ENCODE data around the gene PODXL2.

The PODXL2 gene, protein sequence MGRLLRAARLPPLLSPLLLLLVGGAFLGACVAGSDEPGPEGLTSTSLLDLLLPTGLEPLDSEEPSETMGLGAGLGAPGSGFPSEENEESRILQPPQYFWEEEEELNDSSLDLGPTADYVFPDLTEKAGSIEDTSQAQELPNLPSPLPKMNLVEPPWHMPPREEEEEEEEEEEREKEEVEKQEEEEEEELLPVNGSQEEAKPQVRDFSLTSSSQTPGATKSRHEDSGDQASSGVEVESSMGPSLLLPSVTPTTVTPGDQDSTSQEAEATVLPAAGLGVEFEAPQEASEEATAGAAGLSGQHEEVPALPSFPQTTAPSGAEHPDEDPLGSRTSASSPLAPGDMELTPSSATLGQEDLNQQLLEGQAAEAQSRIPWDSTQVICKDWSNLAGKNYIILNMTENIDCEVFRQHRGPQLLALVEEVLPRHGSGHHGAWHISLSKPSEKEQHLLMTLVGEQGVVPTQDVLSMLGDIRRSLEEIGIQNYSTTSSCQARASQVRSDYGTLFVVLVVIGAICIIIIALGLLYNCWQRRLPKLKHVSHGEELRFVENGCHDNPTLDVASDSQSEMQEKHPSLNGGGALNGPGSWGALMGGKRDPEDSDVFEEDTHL

DNA sequence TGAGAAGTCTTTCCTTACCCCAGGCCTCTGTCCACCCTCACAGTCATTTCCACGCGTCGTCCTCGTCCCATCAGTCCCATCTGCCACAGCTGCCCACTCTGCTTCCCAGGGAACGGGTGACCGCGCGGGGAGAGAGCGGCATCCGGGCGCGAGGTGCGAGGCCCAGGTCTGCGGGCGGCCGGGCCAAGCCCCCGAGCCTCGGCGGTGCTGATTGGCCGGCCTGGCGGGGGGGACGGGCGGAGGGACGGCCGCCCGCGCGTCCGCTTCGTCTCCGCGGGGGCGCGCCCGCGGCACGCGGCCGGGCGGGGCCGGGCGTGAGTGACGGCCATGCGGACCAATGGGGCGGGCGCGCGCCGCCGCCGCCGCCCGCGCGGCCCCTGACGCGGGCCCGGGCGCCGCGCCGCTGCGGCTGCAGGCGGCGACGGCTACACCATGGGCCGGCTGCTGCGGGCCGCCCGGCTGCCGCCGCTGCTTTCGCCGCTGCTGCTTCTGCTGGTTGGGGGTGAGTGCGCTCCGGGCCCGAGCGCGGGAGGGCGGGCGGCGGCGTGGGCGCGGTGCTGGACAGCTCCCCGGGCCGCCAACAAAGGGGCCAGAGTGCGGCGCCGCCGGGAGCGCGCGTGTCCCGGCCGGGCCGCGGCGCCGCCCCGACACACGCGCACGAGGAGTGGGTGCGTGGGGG is at the start of gene PODXL2:
Gene PODXL2 (plus strand): TSS at position 398 of the 679 bp plus-strand sequence. CDS start 35 bp downstream, at position 433.
- peaks cover 13% of the 10 kb centered on the region for H3K4me1 Mint-ChIP-seq (ENCODE audit: low read depth)
- H3K4me3 Mint-ChIP-seq, result peak within 1 kb of the TSS; percentile 78
- H3K27me3 Mint-ChIP-seq (ENCODE audit: low read depth), result peaks cover 69% of the 10 kb centered on the region
- peak within 1 kb of the TSS; percentile 33 for H3K27ac Mint-ChIP-seq
- H3K9me3 Mint-ChIP-seq, result no peaks in the 10 kb centered on the region
- H3K36me3 Mint-ChIP-seq (ENCODE audit: low read depth), result peaks cover 3% of the 10 kb centered on the region

DNA sequence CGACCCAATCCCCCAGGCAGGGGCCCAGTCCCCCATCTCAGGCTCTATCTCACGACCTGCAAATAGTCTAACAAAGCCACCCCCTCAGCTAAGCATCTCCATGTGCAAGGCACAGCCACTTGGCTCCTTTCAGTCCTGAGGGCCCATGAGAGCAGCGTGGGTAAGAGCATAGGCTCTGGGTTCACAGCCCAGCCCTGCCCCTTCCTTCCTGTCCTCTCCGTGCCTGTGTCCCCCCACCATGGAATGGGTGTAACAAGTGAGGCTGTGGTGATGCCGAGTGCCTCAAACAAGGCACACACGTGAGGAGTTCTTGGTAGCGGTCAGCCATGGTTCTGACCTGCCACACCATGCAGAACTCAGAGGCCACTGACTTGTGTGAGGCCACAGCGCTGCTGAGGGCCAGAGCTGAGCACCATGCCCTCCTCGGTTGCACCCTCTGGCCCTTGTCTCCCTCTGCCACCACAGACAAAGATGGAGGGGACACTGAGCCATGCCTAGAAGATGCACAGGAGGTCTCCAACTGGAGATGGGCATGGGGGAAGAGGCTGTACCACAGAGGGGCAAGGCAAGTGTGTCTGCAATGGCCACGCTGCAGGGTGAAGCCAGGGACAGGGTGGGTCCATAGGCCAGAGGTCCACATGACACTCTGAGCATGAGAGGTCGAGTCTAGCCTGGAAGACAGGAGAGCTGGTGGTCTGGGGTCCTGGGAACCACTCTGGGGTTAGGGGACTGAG is 48.5 kb upstream of the PODXL2 start:
- H3K9me3 Mint-ChIP-seq, result no peaks in the 10 kb centered on the region
- H3K4me1 Mint-ChIP-seq (ENCODE audit: low read depth), result peaks cover 5% of the 10 kb centered on the region
- H3K36me3 Mint-ChIP-seq (ENCODE audit: low read depth), result no peaks in the 10 kb centered on the region
- H3K27ac Mint-ChIP-seq, result no peak overlapping the region
- no peak overlapping the region for H3K4me3 Mint-ChIP-seq
- no peaks in the 10 kb centered on the region for H3K27me3 Mint-ChIP-seq (ENCODE audit: low read depth)

DNA sequence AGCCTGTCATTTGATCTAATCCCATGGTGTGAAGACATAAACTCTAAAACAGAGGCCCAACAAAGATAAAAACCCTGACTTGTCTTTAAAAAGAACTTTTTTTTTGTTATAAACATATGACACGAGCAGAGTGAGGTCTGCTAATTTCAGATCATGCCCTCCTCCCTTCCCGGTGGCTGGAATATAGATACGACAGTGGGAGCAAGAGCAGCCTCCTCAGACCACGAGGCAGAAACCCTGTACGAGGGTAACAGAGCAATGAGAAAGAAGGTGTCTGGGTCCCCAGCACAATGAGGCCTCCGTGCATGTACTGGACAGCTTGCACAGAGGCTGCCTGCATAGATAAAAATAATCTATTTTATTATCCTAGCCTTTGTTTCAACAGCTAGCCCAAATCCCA is 44.3 kb upstream of the PODXL2 start:
- H3K27me3 Mint-ChIP-seq (ENCODE audit: low read depth), result no peaks in the 10 kb centered on the region
- no peak overlapping the region for H3K4me3 Mint-ChIP-seq
- H3K36me3 Mint-ChIP-seq (ENCODE audit: low read depth), result no peaks in the 10 kb centered on the region
- H3K9me3 Mint-ChIP-seq, result no peaks in the 10 kb centered on the region
- no peak overlapping the region for H3K27ac Mint-ChIP-seq
- H3K4me1 Mint-ChIP-seq (ENCODE audit: low read depth), result peaks cover 17% of the 10 kb centered on the region

DNA sequence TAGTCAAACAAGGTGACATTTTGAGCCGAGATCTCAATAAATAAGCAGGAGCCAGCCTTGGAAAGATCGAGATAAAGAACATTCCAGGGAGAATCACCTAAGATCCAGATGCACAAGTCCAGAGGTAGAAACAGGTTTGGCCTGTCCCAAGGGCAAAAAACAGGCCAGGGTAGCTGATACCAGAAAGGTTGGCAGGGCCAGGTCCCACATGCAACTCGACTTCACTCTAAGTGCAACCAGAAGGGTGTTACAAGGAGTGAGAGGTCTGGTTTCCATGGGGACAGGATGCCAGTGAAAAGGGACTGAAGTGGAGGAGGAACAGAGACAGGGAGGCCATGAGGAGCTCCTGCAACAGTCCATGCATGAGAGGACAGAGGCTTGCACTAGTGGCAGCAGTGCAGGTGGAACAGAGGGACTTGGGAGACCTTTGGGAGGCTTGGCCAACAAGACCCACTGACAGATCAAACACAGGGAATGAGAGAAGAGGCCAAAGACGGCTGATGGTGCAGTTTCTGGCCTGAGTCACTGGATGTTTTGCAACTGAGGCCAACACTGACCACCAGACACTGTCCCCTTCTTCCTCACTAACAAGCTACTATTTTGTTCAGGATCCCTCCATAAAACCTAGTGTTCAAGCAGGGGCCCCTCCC is 43.7 kb upstream of the PODXL2 start:
- no peaks in the 10 kb centered on the region for H3K9me3 Mint-ChIP-seq
- no peak overlapping the region for H3K27ac Mint-ChIP-seq
- H3K4me3 Mint-ChIP-seq, result no peak overlapping the region
- no peaks in the 10 kb centered on the region for H3K36me3 Mint-ChIP-seq (ENCODE audit: low read depth)
- H3K4me1 Mint-ChIP-seq (ENCODE audit: low read depth), result peaks cover 17% of the 10 kb centered on the region
- no peaks in the 10 kb centered on the region for H3K27me3 Mint-ChIP-seq (ENCODE audit: low read depth)

DNA sequence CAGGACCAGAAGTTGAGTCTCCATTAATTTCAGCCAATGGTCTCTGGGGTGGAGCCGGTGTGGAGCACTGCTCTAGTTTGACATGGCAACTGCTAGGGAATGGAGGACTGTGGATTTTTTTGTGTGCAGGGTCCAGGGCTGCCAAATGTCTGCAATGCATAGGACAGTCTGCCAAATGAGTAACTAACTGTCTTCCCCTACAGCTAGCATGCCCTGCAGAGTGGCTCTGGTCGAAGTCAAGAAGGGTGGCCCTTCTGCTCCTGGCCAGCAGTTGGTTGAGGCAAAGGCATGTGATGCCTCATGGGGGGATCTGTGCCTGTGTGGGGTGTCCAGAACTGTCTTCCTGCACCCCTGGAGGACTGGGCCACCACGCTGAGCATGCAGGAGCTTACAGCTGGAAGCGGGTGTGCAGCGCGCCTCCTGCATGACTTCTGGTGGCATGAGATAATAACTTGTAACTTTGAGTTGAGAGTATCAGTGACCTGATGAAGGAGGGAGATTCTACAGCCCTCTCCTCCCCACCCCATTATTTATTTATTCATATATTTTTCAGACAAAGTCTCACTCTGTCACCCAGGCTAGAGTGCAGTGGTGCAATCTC is 43.1 kb upstream of the PODXL2 start:
- Mint-ChIP-seq H3K27me3 (ENCODE audit: low read depth) (no peaks in the 10 kb centered on the region), H3K27ac (no peak overlapping the region), H3K4me3 (no peak overlapping the region), H3K36me3 (ENCODE audit: low read depth) (no peaks in the 10 kb centered on the region), H3K9me3 (no peaks in the 10 kb centered on the region), H3K4me1 (ENCODE audit: low read depth) (peaks cover 20% of the 10 kb centered on the region)

DNA sequence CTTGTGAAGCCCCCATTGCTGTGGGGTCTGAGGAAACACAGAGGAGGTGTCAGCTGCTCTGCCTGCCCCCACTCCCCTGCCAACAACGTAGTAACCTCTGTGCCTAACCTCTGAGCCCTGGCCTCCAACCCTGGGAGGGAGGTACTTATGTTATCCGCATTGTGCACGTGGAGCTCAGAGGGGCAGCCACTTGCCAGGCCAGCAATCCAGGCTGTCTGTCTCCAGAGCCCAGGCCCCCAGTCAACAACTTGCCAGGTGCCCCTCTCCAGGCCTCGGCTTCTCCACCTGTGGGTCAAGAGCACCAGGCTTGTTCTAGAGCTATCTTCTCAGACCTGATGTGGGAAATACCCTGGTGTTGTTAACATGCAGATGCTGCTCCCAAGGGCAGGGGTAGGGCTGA is 41.1 kb upstream of the PODXL2 start:
- H3K4me1 Mint-ChIP-seq (ENCODE audit: low read depth), result peaks cover 31% of the 10 kb centered on the region
- no peak overlapping the region for H3K27ac Mint-ChIP-seq
- no peaks in the 10 kb centered on the region for H3K36me3 Mint-ChIP-seq (ENCODE audit: low read depth)
- no peak overlapping the region for H3K4me3 Mint-ChIP-seq
- no peaks in the 10 kb centered on the region for H3K27me3 Mint-ChIP-seq (ENCODE audit: low read depth)
- no peaks in the 10 kb centered on the region for H3K9me3 Mint-ChIP-seq

DNA sequence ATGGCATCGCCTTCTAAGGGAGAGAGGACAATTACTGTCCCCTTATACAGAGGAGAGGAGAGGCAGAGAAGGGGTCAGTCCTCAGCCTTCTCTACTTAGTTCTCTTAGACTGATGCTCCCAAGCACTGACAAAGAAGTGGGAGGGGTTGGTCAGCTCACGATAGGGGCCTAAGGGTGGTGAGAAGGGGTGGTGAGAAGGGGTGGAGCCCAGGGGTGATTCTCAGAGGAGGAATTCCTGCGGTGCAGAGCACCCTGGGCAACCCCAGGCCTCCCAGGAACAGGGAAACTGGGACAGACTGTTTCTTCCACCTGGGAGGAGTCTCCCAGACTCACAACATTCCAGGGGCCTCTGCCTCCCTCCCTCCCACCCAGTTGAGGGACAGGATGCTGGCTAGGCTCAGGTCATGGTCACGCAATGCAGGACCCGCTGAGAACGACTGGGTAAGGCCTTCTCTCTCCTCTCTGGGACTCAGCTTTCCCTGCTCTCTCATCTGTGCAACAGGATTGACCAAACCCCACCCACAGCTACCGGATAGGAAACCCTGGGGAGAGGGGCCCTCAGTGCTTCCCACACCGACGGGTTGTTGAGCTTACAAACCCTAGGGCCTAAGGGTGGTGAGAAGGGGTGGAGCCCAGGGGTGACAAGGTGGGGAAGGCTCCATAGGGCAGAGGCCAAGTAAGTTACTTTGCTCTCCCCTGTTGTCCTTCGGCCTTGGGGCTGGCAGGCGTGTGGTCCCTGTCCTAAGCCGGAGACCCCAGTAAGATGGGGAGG is 40.0 kb upstream of the PODXL2 start:
- H3K27ac Mint-ChIP-seq, result peak overlapping the region; percentile 74
- H3K4me1 Mint-ChIP-seq (ENCODE audit: low read depth), result peaks cover 36% of the 10 kb centered on the region
- no peaks in the 10 kb centered on the region for H3K9me3 Mint-ChIP-seq
- peak overlapping the region; percentile 89 for H3K4me3 Mint-ChIP-seq
- no peaks in the 10 kb centered on the region for H3K36me3 Mint-ChIP-seq (ENCODE audit: low read depth)
- no peaks in the 10 kb centered on the region for H3K27me3 Mint-ChIP-seq (ENCODE audit: low read depth)

DNA sequence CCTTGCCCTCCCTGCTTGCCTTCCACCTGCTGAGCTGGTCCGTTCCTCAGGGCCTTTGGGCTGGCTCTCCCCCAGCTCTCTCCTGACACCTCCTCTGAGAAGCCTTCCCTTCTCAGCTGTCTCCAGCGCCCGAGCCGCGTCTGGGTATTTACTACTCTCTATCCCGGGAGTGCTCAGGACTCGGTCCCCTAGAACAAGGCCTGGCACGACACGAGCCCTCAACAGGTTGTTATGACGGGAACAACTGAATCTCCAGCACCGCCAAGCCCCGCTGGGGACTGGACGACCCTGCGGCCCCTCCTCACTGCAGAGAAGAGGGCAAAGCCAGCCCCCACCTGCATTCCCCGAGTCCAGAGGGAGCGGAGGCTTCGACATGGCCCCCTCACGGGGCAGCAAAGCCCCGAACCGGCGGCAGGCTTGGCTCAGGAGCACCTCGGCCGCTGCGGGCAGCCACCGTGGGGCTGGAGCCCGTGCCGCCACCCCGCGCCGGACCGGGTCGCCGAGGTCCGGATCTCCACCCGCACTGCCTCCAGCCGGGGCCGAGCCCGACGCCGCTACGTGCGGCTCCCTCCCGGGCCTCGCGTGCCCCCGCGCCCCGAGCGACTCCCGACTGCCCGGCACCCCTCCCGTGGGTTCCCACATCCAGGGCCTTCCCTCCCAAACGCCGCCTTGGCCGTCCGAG is 39.2 kb upstream of the PODXL2 start:
- no peaks in the 10 kb centered on the region for H3K27me3 Mint-ChIP-seq (ENCODE audit: low read depth)
- peak overlapping the region; percentile 89 for H3K4me3 Mint-ChIP-seq
- H3K27ac Mint-ChIP-seq, result peak overlapping the region; percentile 74
- H3K36me3 Mint-ChIP-seq (ENCODE audit: low read depth), result no peaks in the 10 kb centered on the region
- H3K9me3 Mint-ChIP-seq, result no peaks in the 10 kb centered on the region
- H3K4me1 Mint-ChIP-seq (ENCODE audit: low read depth), result peaks cover 34% of the 10 kb centered on the region

DNA sequence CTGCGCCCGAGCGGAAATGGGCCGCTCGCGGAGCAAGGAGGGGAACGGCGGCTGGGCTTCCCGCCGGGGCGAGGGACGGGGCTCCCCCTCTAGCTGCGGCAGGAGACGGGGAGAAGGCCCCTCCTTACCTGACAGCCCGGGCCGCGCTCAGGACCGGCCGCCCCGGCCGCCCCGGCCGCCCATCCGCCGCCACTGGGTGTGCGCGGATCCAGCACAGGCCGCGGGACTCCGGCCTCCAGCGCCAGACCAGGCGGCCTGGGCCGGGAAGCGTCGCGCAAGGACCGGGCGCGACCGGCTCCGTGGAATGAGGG is 38.7 kb upstream of the PODXL2 start:
- peaks cover 33% of the 10 kb centered on the region for H3K4me1 Mint-ChIP-seq (ENCODE audit: low read depth)
- H3K27ac Mint-ChIP-seq, result peak overlapping the region; percentile 96
- no peaks in the 10 kb centered on the region for H3K36me3 Mint-ChIP-seq (ENCODE audit: low read depth)
- no peaks in the 10 kb centered on the region for H3K9me3 Mint-ChIP-seq
- peak overlapping the region; percentile 92 for H3K4me3 Mint-ChIP-seq
- no peaks in the 10 kb centered on the region for H3K27me3 Mint-ChIP-seq (ENCODE audit: low read depth)

DNA sequence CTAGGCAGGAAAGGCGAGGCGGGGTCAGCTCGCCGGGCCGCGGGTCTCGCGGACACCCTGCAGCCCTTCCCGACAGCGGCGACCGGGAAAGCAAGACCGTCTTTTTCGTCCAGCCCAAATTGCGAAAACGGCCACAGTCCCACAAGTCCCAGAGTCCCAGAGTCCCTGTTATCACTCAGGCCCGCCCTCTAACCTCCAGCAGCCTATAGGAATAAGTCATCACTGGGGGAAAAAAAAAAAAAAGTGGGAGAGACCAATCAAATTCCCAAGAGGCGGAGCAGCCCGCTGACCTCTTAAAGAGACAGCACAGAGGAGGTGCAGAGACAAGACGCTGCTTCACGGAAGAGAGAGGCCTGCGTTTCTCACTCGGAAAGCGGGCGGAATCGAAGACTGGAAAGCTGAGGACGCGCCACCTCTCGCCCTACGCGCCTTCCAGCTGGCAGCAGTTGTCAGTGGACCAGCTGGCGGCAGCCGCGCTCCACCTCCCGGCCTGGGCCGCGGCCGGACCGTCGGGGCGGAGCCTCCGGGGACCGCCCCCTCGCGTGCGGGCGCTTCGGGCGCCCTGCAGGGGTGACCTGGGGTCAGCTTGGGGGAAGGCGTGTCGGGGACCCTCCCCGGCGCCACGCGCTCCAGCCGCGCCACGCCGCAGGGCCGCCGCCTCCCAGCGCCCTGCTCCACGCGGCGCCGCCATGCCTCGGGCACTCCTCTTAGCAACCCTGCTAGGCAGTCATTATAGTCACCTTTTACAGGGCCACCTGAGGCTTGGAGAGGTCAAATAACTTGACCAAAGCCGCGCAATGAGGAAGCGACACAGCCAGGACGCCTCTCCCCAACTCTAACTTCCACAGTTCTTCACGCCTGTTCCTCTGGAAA is 38.2 kb upstream of the PODXL2 start, which contains the start of gene TPRA1:
Gene TPRA1 (minus strand): TSS at position 141 of the 873 bp plus-strand sequence. CDS start 10,587 bp downstream, outside the sequence.
- peak within 1 kb of the TSS; percentile 92 for H3K4me3 Mint-ChIP-seq
- peak within 1 kb of the TSS; percentile 96 for H3K27ac Mint-ChIP-seq
- H3K36me3 Mint-ChIP-seq (ENCODE audit: low read depth), result no peaks in the 10 kb centered on the region
- H3K27me3 Mint-ChIP-seq (ENCODE audit: low read depth), result no peaks in the 10 kb centered on the region
- H3K4me1 Mint-ChIP-seq (ENCODE audit: low read depth), result peaks cover 31% of the 10 kb centered on the region
- H3K9me3 Mint-ChIP-seq, result no peaks in the 10 kb centered on the region

DNA sequence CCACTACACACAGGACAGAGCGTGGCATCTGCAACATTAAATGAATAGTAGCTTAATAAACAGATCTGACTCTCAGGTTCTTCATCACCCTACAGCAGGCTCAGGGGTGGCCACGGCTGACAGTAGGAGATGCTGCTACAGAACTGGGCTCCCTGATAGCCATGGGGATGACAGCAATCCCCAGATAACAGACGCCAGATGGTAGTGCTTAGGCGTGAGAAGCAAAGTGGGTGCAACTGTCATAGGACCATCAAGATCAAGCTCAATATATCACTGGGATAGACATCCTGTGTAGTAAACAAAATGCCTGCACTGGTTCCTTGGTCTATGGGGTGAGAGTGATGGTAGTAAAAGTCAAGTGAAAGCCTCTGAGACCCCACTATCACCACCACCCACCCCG is 35.8 kb upstream of the PODXL2 start:
- H3K4me3 Mint-ChIP-seq, result no peak overlapping the region
- H3K9me3 Mint-ChIP-seq, result no peaks in the 10 kb centered on the region
- H3K4me1 Mint-ChIP-seq (ENCODE audit: low read depth), result peaks cover 36% of the 10 kb centered on the region
- no peak overlapping the region for H3K27ac Mint-ChIP-seq
- peaks cover 4% of the 10 kb centered on the region for H3K27me3 Mint-ChIP-seq (ENCODE audit: low read depth)
- H3K36me3 Mint-ChIP-seq (ENCODE audit: low read depth), result no peaks in the 10 kb centered on the region

DNA sequence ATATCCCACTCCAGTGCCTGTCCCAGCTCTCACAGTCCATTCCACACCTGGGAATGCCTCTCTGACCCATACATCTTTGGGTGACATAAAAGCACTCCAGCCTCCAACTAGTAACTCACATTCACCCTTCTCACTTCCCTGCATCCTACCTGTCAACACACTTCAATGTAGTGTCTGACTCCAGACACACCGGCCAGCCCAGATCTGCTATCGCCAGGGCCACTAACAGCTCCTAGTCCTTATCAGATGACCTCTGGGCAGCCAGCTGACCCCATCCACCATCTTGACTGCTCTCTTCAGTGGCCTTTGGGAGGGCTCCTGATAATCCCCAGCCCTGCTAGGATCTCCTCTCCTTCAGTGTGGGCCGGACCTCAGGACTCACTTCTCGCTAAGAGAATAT is 33.7 kb upstream of the PODXL2 start:
- H3K4me3 Mint-ChIP-seq, result no peak overlapping the region
- no peaks in the 10 kb centered on the region for H3K9me3 Mint-ChIP-seq
- peaks cover 4% of the 10 kb centered on the region for H3K27me3 Mint-ChIP-seq (ENCODE audit: low read depth)
- H3K27ac Mint-ChIP-seq, result no peak overlapping the region
- peaks cover 7% of the 10 kb centered on the region for H3K36me3 Mint-ChIP-seq (ENCODE audit: low read depth)
- peaks cover 36% of the 10 kb centered on the region for H3K4me1 Mint-ChIP-seq (ENCODE audit: low read depth)

Measured in T-helper 1 cell treated with Interleukin-12 subunit alpha and Interleukin-12 subunit beta and Interleukin-4 antibody, amounts not matched to agents 30 μg/mL and 1 μg/mL, for 36 hours (primary cell).